Urothelium cell line (cell line): ENCODE results near the gene OR4F16.
"Not testable (repeated sequence)": the region's sequence is repeated elsewhere in the genome, so short reads cannot be mapped to it uniquely, and the experiment has no call there.

ENCODE experiments used
- DNase-seq: peaks from one replicate; pipeline ENCODE4 v3.0.0; 2011; ENCODE audit warnings: low spot score, mixed read lengths
- FAIRE-seq: peaks from 2 replicates; lab custom pipeline; 2011; peaks lifted over from hg19 to GRCh38; lab: Jason Lieb, UNC

The OR4F16 gene, protein sequence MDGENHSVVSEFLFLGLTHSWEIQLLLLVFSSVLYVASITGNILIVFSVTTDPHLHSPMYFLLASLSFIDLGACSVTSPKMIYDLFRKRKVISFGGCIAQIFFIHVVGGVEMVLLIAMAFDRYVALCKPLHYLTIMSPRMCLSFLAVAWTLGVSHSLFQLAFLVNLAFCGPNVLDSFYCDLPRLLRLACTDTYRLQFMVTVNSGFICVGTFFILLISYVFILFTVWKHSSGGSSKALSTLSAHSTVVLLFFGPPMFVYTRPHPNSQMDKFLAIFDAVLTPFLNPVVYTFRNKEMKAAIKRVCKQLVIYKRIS

GRCh38 chr1:686554-686953 is at the start of gene OR4F16:
OR4F16 (minus strand) TSS chr1:686654; CDS start chr1:686654, 0 bp downstream.
- FAIRE-seq, DNase-seq: not testable (repeated sequence)

- not testable (repeated sequence) for FAIRE-seq, DNase-seq
Observed at GRCh38 chr1:733649-734048, 47.2 kb upstream of the OR4F16 start.

GRCh38 chr1:727040-727439 is 40.6 kb upstream of the OR4F16 start:
- DNase-seq, FAIRE-seq: not testable (repeated sequence)
